Peyer's patch (tissue), 4 donors: ENCODE measurements around the gene GRIK4.

Source experiments
- CTCF ChIP-seq, 6 experiments: fragments of 450-650 bp in 4 of 6; fragments of 200-600 bp in 2 of 6; sonication (generic) in 1 of 6; IDR thresholded peaks; one replicate each; pipeline ENCODE4 v1.5.1; 2017 to 2019; ENCODE audit warnings: antibody characterized with exemption in 6 of 6, mild to moderate bottlenecking in 3 of 6, moderate library complexity in 1 of 6
- POLR2A ChIP-seq, 2 donors: fragments of 450-650 bp; IDR thresholded peaks; one replicate each; pipeline ENCODE4 v1.5.1; 2017; ENCODE audit warnings: antibody characterized with exemption in 2 of 2, mild to moderate bottlenecking in 2 of 2, moderate library complexity in 2 of 2

DNA sequence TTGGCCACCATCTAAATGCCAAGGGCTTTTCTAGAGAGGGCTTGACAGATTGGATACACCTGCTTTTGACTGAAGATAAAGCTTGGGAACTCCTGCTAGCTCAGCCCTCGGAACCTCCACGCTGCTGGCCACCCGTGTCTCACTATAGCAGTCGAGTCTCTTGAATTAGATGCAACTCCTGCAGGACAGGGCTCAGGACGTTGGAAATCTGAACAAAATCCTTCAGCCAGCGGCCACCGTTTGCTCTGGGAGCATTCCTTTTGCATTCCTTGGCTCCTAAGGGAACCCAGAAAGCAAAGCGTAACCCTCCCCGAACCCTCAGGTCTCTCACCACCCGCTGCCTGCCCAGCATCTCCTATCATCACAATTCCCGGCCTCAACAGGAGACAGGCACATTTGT is 77.8 kb downstream of the GRIK4 start:
- TF ChIP-seq CTCF (IDR thresholded peaks at IDR 0.05) (no peak), POLR2A (IDR thresholded peaks at IDR 0.05) (no peak)
